ENCODE results near the gene CDC14A. TPM values are rescaled to one million over a fixed set of nuclear protein-coding genes. Genes with fewer than 3 reads are reported as not detected.
"Not testable (repeated sequence)": the region's sequence is repeated elsewhere in the genome, so short reads cannot be mapped to it uniquely, and the experiment has no call there.

The CDC14A gene
- total RNA-seq, 1 donor from 2014 or later = 10.1 TPM

DNA sequence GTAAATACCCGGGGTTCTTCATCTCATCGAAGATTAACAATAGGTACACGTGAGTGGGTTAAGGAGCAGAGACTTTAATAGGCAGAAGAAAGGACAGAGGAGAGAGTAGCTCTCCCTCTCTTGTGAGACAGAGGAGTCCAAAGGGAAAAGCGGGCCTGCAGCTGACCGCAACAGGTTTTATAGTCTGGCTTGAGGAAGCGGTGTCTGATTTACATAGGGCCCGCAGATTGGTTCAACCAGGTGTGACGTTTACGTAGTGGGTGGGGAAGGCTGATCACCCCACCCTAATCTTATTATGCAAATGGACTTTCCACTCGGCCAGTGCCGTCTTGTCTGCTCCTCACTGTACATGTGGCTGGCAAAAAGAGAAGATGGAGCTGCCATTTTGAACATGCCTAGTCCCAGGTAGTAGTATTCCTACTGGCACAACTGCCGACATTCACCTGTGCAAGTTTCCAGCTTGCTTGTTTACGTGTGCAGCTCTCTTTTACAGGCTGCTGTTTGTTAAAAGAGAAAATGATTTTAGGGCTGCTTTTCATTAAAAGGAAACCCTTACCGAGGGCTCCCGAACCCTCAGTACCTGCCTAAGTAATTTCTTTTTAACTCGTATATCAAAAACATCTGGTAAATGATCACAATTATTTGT, 10.6 kb downstream of the CDC14A start:
- no peak for DNase-seq (ENCODE audit: low spot score)

DNA sequence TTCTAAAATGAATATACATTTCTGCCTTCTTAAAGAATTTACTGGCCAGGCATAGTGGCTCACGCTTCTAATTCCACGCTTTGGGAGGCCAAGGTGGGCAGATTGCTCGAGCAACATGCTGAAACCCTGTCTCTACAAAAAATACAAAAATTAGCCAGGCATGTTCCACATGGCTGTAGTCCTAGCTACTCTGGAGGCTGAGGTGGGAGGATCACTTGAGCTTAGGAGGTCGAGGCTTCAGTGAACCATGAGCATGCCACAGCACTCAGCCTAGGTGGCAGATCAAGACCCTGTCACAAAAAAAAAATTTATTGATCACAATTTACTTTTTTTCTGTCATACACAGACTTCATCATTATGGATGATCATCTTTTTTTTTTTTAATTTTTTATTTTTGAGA, 11.5 kb downstream of the CDC14A start:
- no peak for DNase-seq (ENCODE audit: low spot score)

DNA sequence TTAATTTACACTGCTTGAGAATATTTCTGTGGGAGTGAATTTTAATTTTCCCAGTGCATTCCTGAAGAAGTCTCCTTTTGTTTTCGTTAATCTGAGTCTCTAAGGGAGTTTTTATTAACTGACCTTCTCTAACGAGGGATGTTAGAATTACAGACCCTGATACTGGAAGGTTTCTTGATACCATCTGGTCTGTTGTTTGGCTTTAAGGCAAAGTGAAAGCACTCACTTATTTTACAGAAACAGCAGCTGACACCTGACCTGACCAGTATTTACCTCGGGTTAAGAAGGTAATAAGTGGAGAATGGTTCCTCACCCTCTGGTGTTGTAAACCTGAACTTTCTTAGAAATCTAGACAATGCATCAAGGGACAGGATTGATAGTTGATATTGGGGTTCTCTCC, 12.4 kb downstream of the CDC14A start:
- no peak for DNase-seq (ENCODE audit: low spot score)

DNA sequence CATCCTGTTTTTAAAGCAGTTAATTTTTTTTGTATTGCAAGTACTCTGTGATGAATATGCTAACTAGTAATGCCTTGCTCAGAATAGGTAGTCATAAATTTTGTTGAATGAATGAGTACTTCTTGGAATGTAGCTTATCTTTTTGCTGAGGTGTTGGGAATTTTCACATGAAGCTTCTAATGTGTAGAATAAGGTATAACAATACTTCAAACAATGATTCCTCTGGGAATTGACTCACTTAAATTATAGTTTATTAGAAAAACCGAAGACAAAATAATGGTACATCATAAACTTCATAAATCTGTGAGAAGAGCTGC, 13.9 kb downstream of the CDC14A start:
- DNase-seq (ENCODE audit: low spot score) = no peak

DNA sequence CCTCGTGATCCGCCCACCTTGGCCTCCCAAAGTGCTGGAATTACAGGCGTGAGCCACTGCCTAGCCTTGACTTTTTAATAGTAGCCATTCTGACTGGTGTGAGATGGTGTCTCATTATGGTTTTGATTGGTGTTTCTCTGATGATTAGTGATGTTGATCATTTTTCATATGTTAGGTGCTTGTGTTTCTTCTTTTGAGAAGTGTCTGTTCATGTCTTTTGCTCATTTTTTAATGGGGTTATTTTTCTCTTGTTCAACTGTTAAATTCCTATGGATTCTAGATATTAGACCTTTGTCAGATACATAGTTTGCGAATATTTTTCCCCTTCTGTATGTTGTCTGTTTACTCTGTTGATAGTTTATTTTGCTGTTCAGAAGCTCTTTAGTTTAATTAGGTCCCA, 17.0 kb downstream of the CDC14A start:
- not testable (repeated sequence) for DNase-seq (ENCODE audit: low spot score)

DNA sequence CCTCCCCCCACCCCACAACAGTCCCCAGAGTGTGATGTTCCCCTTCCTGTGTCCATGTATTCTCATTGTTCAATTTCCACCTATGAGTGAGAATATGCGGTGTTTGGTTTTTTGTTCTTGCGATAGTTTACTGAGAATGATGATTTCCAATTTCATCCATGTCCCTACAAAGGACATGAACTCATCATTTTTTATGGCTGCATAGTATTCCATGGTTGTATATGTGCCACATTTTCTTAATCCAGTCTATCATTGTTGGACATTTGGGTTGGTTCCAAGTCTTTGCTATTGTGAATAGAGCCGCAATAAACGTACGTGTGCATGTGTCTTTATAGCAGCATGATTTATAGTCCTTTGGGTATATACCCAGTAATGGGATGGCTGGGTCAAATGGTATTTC, 21.6 kb downstream of the CDC14A start:
- DNase-seq (ENCODE audit: low spot score) = not testable (repeated sequence)

DNA sequence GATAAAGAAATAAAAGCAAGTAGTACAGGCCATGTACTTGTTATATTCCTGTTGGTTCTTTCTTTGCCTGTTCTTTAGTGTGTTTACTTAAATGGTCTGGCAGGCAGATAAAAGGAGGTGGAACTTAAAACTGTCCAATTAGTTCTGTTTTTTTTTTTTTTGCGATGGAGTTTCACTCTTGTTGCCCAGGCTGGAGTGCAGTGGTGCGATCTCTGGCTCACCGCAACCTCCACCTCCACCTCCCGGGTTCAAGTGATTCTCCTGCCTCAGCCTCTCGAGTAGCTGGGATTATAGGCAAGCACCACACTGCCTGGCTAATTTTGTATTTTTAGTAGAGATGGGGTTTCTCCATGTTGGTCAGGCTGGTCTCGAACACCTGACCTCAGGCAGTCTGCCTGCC, 24.6 kb downstream of the CDC14A start:
- DNase-seq (ENCODE audit: low spot score) = not testable (repeated sequence)

DNA sequence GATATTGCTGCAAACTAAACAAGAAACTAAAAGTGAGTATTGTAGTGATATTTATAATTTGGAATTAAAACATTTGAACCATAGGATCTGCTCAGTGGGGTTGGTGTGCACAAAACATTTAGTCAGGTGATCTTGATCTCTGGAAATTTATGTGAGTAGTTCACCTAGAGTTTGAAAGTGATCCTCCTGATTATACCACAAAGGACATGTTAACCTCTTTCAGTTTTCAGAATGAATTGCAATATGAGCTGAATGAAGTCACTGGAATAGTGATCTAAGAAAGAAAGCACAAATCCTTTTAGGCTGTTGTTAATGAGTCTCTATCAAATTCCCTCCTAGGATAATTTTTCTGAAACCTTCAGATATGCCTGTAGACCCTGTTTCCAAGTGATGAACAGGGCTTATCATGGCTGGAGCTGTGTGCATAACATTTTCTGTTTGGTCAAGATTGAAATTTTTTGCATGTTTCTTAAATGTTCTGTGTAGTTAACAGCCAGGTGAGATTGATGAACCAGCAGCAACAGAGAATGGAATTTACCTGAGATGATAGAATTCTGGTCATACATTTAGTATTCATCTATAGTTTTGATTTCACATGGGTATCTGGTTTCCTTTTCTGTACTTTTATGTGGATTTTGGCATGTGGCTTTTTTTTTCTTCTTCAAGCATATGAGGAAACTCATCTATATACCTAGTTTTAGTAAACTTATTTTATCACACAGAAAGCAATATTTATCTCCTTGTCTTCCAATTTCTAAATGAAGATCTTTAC, 25.5 kb downstream of the CDC14A start:
- no peak for DNase-seq (ENCODE audit: low spot score)

DNA sequence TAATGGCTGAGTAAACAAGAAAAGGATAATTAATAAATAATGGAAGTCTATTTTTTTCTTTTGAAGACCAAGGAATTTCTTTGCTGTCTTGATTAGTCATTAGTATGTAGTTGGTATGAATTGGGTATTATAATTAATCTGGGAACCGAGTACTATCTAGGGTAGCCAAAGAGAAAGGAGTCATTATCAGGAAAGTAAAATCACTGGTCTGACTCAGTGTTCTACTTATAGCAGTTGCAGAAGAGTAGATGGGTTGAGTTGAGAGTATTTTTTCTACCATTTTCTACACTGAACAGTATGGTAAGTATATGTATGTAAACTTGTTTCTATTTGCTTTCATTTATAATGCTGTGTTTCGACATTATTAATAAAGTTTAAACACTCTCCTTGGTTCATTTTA, 26.6 kb downstream of the CDC14A start:
- DNase-seq (ENCODE audit: low spot score) = no peak

DNA sequence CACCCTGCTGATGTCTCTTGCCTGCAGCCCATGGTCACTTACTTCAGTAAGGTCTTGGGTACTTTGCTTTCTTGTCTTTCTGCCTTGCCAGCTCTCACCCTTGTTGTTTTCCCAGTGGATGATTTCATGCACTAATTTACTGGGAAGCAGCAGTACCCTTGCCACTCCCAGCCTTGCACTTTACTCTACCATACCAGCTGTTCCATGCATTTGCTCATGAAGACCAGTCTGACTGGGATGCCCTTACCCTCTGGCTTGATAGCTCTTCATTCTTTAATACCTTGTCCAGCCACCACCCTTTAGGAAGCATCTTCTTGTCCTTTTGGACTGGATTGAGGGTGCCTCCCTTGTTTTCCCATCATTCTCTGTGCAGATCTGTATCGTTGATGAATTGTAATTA, 28.3 kb downstream of the CDC14A start:
- no peak for DNase-seq (ENCODE audit: low spot score)

DNA sequence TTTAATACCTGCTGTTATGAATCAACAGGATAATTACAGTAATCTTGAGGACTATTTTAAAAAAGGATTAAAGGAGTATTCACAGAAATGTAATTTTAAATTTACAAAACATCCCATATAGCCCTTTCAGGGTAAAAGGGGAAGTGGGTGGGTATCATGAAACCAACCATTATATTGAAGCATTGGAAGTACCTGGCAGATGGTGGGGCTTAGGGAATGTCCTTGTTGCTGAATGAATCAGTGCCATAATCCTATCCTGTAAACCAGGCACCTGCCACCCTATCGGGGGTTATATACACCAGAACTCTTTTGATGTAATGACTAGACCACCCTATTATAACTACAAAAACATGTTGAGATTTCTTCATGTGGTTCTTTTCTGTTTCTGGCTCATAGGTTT, 30.4 kb downstream of the CDC14A start:
- DNase-seq (ENCODE audit: low spot score) = no peak

DNA sequence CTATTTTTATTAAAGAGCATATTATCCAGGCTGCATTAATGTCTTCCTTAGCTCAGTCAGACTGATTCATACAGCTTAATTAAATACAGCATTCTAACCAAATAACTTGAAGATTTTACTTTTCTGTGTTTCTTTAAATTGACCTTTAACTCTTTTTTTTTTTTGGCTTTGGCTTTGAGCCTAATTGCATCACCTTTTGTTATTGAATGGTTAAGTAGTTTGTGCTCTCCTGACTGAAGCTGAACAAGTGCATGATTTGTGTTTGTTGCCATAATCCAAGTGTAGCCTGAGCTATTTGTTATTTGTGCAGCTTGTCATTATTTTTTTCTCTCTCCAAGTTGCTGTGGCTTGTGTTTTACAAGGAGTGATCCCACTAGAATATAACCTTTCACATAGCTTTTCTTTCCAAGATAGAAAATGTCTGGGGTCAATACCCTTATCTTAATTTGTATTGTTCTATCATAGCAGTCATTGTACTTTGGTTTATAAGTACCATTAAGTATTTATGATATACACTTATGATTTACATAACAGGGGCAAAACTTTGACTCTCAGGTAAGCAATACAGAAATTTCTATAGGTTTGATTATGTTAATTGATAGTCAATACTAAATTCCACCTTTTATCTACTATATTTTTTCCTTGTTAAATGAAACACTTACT, 31.6 kb downstream of the CDC14A start:
- DNase-seq (ENCODE audit: low spot score) = no peak

DNA sequence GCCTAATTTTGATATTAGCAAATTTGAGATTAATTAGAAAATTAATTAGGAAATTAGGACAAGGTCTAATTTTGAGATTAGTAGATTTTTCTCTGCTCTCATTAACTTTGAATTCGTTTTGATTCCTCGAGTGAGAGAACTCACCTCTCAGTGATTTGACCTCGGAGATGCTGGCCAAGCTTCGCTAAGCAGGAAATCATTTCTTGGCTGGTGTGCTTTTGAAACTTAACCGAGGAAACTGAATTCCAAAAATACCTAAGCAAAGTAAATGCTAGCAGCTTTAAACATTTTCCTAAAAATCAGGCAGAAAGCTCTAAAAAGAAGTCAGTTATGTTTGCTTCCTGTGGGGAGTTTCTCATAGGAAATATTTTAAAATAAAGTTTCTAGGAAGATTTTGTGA, 34.9 kb downstream of the CDC14A start:
- peak; percentile 60 for DNase-seq (ENCODE audit: low spot score)

DNA sequence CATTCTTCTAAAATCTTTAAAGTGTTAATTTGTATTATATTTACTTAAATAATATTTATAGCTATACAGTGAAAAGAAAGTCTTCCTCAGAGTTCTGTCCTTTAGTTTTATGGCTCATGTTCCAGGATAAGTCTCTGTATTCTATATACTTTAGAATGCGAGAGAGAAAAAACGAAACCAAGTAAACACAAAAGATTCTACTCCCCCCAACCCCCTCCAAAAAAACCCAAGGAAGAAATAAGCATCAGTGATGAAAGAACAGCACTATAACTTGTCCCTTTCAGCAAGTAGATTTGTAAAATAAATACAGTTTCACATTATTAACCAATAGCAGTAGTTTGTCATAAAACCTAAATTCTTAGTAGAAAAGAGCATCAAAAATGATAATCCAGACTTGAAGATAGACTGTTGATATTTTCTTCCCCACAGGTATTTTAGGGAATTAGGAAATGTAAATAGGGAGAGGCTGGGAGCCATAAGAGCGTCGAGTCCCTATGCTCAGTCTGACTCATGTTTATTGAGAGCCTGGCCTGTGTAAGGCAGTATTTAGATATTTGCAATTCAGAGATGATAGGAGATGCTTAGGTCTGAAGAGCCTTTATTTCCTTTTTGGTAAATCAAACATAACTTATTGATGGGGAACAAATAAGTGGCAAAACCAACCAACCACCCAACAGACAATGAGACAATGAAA, 35.5 kb downstream of the CDC14A start:
- DNase-seq (ENCODE audit: low spot score) = peak; percentile 26

DNA sequence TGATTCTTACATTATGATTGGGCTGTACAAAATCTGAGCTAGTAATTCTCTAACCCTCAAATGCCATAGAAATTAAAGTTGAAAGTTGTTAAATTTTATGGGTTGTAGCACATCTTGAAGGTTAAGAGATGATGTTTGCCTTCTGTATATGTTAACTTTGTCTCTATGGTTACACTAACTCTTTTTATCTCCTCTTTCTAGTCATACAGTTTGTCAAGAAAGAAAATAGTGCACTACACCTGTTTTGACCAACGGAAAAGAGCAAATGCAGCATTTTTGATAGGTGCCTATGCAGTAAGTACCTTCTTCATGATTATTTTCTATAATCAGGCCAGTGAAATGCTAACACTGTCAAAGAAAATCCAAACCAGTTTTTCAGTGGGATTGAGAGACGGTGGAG, 38.2 kb downstream of the CDC14A start:
- no peak for DNase-seq (ENCODE audit: low spot score)

DNA sequence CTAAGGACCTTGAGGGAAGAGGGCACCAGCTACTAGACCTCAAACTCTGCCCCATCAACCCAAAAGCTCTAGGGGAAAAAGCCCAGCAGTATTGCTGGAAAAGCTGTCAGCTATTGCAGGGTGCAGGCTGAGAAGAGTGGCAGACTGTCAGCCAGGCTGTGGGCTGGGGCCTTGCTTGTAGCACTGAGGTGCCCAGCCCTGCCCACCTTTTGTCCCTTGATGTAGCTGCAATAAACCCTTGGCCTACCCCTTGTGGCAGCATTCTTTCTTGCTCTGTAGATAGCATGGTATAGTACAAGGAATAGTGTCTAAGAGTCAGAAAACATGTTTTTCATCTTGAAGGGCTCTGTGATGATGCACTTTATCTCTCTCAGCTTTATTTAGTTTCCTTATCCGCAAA, 39.4 kb downstream of the CDC14A start:
- DNase-seq (ENCODE audit: low spot score) = no peak

DNA sequence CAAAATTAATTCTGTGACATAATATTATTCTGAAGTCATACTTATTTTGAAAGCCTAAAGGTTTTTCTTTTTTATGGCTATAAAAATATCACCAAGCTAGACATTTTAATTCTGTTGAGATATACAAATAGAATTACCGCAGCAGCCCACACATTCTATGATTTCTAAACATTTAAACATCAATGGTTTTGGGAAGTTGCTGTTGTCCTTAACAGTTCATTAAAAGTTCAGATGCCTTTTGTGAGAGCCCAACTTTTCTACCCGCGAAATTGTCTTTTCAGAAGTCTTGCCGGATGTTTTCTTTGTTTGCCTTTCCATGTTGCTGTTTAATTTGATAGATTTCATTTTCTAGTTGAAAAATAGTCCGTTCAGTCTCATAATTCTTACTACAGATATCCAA, 40.5 kb downstream of the CDC14A start:
- no peak for DNase-seq (ENCODE audit: low spot score)

DNA sequence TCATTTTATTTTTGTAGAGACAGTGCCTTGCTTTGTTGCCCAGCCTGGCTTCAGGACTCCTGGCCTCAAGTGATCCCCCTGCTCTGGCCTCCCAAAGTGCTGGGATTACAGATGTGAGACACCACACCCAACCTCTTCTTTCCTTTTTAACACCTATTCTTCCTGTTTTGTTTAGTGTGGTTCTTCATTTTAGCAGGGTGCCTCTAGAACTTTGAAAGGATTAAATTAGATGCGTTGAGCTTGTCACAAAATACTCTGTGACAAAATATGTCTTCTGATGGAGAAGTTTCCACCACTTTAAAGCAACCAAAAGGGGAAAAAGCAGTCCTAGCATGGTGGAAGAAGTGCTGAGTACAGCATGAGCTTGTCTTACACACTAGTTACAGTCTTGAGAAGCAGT, 42.0 kb downstream of the CDC14A start:
- no peak for DNase-seq (ENCODE audit: low spot score)

DNA sequence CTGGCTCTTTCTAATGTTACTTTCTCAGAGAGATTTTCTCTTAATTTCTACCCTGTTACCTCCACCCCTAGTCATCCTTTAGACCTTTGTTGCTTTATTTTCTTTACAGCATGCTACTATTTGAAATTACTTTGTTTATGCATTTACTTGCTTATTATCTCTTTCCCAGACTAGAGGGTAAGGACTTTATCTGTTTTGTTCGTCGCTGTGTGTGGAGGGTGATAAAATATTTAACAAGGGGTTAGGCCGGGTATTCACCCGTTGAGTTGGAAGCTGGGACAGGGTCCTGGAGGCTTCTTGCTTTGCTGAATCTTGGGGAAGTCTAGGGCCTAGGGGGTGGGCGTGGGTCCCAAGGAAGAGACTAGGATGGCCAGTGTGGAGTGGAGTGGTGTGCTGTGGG, 43.6 kb downstream of the CDC14A start:
- no peak for DNase-seq (ENCODE audit: low spot score)

DNA sequence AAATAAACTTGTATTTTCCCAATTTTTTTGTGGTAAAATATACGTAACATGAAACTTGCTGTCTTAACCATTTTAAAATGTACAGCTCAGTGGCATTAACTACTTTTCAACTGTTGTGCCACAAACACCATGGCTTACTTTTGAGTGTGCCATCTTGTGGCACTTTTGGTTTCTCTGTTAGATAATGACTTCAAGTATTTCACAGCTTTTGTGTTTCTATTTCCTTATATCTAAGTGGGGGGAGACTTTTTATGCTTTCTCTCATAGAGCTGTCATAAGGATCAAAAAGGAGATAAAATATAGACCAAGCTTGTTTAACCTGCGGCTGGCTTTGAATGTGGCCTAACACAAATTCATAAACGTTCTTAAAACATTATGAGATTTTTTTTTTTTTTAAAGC, 44.3 kb downstream of the CDC14A start:
- DNase-seq (ENCODE audit: low spot score) = no peak

DNA sequence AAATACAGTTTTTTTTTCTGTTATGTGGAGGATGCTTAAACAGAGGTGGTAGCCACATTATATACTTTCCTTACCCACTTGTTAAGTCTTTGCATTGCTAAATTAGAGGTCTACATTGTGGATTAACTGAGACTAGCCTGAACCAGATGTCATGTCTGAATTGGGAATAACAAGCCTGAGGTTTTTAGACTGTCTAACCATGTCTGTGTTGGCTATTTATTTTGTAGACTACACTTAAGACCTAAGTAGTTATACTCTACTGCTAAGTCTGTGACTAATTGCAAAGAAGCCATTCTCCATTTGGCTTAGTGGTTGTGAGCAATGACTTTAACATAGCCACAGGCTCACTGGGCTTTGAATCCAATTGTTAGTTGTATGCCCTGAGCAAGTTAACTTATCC, 45.4 kb downstream of the CDC14A start:
- DNase-seq (ENCODE audit: low spot score) = no peak

DNA sequence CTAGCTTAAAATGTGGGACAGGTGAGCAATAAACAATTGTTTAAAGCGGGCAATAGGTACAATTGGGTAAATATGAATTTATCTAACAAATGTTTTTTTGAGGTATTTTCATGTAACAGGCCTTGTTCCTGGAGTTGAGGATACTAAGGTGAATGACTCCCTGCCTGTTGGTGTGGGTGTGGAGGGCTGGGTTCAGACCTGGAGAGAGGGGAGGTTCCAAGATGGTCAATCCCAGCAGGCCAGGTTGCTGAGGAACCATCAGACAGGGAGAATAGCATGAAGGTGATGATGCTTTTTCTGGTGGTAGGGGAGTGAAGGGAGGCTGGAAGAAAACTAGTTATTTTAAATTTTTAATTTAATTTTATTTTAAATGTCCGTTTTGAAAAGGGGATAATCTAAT, 46.3 kb downstream of the CDC14A start:
- DNase-seq (ENCODE audit: low spot score) = no peak

DNA sequence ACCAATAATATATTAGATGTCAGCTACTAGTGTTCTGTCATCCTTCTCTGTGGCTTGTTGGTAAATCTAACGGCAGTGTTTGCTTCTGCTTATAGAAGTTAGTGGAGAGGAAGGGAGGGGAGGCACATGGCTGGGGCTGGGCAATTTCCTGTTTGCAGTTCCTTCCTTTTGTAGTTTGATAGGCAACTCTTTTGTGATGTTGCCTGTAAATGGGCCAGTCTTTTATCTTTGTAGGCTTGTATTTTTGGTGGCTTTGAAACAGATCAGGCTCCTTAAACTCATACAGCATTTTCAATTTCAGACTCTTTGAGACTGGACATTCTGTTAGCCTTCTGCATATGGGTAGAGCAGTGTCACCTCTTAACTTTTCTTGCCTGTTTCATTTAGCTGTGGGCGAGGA, 48.1 kb downstream of the CDC14A start:
- peak; percentile 24 for DNase-seq (ENCODE audit: low spot score)
